HCT116 (cell line): ENCODE measurements around the gene ACACA. TPM values are rescaled to one million over a fixed set of nuclear protein-coding genes. Genes with fewer than 3 reads are reported as not detected.

ENCODE experiments used
- ATAC-seq: fragments of 200-7000 bp; cut with Tn5 transposase; 2 replicates; pipeline ENCODE4 v1.9.1; 2020; ENCODE audit warnings: mild to moderate bottlenecking, moderate library complexity
- BruUV-seq: library from RNA; stranded (reverse); fragments of 400-500 nt; replicated peaks from 2 replicates; lab custom pipeline; 2021; lab: Mats Ljungman, UMichigan
- CTCF ChIA-PET: fragments of 300-600 bp; sonication (Branson Sonifier 250); formaldehyde crosslinking; loops from one replicate; lab custom pipeline; 2021; ENCODE audit warnings: antibody characterized with exemption; lab: Charles Lee
- POLR2A ChIA-PET: fragments of 300-600, 350-600 bp; sonication (Branson Sonifier 250); formaldehyde crosslinking; loops from one replicate; lab custom pipeline; 2021; ENCODE audit warnings: antibody characterized with exemption; lab: Charles Lee
- RAD21 ChIA-PET, 2 experiments: fragments of 300-600 bp; sonication (Branson Sonifier 250); formaldehyde crosslinking; loops; one replicate each; lab custom pipeline; 2023; ENCODE audit warnings: low total read pairs in 2 of 2; ENCODE audit not compliant: uncharacterized antibody in 2 of 2, unreplicated experiment in 2 of 2, low non-redundant PET in 1 of 2; lab: Charles Lee
- DNase-seq: peaks from one replicate; pipeline ENCODE4 v3.0.0-alpha.2; 2010; ENCODE audit warnings: low read depth, low spot score
- H2AFZ ChIP-seq: fragments of 200-600 bp; shearing (Covaris generic), sonication (generic); 2 replicates; pipeline ENCODE4 v1.6.1; 2017; ENCODE audit warnings: low read depth, mixed run types, mixed read lengths, antibody characterized with exemption, low read length; ENCODE audit not compliant: poor library complexity, severe bottlenecking
- H3K27ac ChIP-seq: 2 replicates; pipeline ENCODE4 v1.5.1; 2012; ENCODE audit warnings: low read depth, low read length
- H3K27me3 ChIP-seq: fragments of 200-600 bp; sonication (generic); 2 replicates; pipeline ENCODE4 v1.6.1; 2016; ENCODE audit warnings: mixed run types, low read length, mixed read lengths; ENCODE audit not compliant: insufficient read depth
- H3K36me3 ChIP-seq, 2 experiments: fragments of 200-500 bp in 1 of 2; fragments of 200-600 bp in 1 of 2; sonication (Bioruptor generic) in 1 of 2; sonication (generic) in 1 of 2; 2 replicates each; pipeline versions ENCODE4 v1.5.1 to v1.6.1; 2014 to 2016; ENCODE audit warnings: low read length in 2 of 2, inconsistent platforms in 1 of 2, mixed read lengths in 1 of 2, mixed run types in 1 of 2; ENCODE audit not compliant: insufficient read depth in 2 of 2, control insufficient read depth in 1 of 2
- H3K4me1 ChIP-seq, 2 experiments: fragments of 200-600 bp in 1 of 2; sonication (generic) in 1 of 2; 2 replicates each; pipeline versions ENCODE4 v1.5.1 to v1.6.1; 2012 to 2017; ENCODE audit warnings: low read length in 2 of 2, inconsistent platforms in 1 of 2, mild to moderate bottlenecking in 1 of 2, mixed read lengths in 1 of 2, mixed run types in 1 of 2, moderate library complexity in 1 of 2; ENCODE audit not compliant: insufficient read depth in 2 of 2, control insufficient read depth in 1 of 2
- H3K4me2 ChIP-seq: fragments of 200-600 bp; sonication (generic); 2 replicates; pipeline ENCODE4 v1.6.1; 2017; ENCODE audit warnings: mixed run types, low read length, mixed read lengths
- H3K4me3 ChIP-seq, 2 experiments: fragments of 200-600 bp in 1 of 2; sonication (generic) in 1 of 2; replicated peaks in 1 of 2; 2 replicates each; pipeline ENCODE4 v1.5.1; 2011 to 2016; ENCODE audit warnings: low read length in 2 of 2, control low read depth in 1 of 2, low read depth in 1 of 2, mild to moderate bottlenecking in 1 of 2, mixed read lengths in 1 of 2, mixed run types in 1 of 2
- H3K79me2 ChIP-seq: fragments of 200-600 bp; sonication (generic); 2 replicates; pipeline ENCODE4 v1.6.1; 2017; ENCODE audit warnings: mild to moderate bottlenecking, mixed run types, low read length, moderate library complexity, mixed read lengths; ENCODE audit not compliant: insufficient read depth
- H3K9ac ChIP-seq: fragments of 200-600 bp; sonication (generic); 2 replicates; pipeline ENCODE4 v1.6.1; 2016; ENCODE audit warnings: low read length, mixed read lengths
- H3K9me2 ChIP-seq: fragments of 200-600 bp; sonication (generic), shearing (Covaris generic); 2 replicates; pipeline ENCODE4 v1.6.1; 2017; ENCODE audit warnings: mixed run types, mild to moderate bottlenecking, moderate library complexity; ENCODE audit not compliant: insufficient read depth
- H3K9me3 ChIP-seq, 2 experiments: fragments of 200-500 bp in 1 of 2; fragments of 200-600 bp in 1 of 2; sonication (Bioruptor generic) in 1 of 2; sonication (generic) in 1 of 2; 2 replicates each; pipeline ENCODE4 v1.6.1; 2014 to 2017; ENCODE audit warnings: low read length in 2 of 2, mixed read lengths in 2 of 2, inconsistent platforms in 1 of 2, low read depth in 1 of 2, mild to moderate bottlenecking in 1 of 2, mixed run types in 1 of 2, moderate library complexity in 1 of 2; ENCODE audit not compliant: control insufficient read depth in 1 of 2, insufficient read depth in 1 of 2
- H4K20me1 ChIP-seq: fragments of 200-600 bp; sonication (generic), shearing (Covaris generic); 2 replicates; pipeline ENCODE4 v1.6.1; 2017; ENCODE audit warnings: mixed run types, mild to moderate bottlenecking, moderate library complexity; ENCODE audit not compliant: insufficient read depth
- CEBPB ChIP-seq: IDR thresholded peaks from 2 replicates; pipeline ENCODE4 v1.6.1; 2012; ENCODE audit warnings: low read depth
- ELF1 ChIP-seq: IDR thresholded peaks from 2 replicates; pipeline ENCODE4 v1.6.1; 2012; ENCODE audit warnings: low read depth, borderline replicate concordance
- FOSL1 ChIP-seq: IDR thresholded peaks from 2 replicates; pipeline ENCODE4 v1.6.1; 2012; ENCODE audit warnings: low read depth
- JUND ChIP-seq: IDR thresholded peaks from 2 replicates; pipeline ENCODE4 v1.6.1; 2012
- POLR2A ChIP-seq: IDR thresholded peaks from 2 replicates; pipeline ENCODE4 v1.7.0; 2011; ENCODE audit warnings: borderline replicate concordance; ENCODE audit not compliant: insufficient read depth, insufficient read length; ENCODE audit errors: extremely low read depth
- POLR2AphosphoS5 ChIP-seq: IDR thresholded peaks from 2 replicates; pipeline ENCODE4 v1.6.1; 2011; ENCODE audit warnings: mild to moderate bottlenecking, low read depth, low read length, moderate library complexity
- SIN3A ChIP-seq: IDR thresholded peaks from 2 replicates; pipeline ENCODE4 v1.6.1; 2012; ENCODE audit warnings: low read depth
- SRF ChIP-seq: IDR thresholded peaks from 2 replicates; pipeline ENCODE4 v1.6.1; 2012; ENCODE audit warnings: low read depth
- TCF7L2 ChIP-seq: IDR thresholded peaks from 2 replicates; pipeline ENCODE4 v1.7.0; 2011; ENCODE audit warnings: borderline replicate concordance, inconsistent platforms; ENCODE audit not compliant: insufficient read depth, insufficient read length; ENCODE audit errors: extremely low read depth
- ZBTB33 ChIP-seq: IDR thresholded peaks from 2 replicates; pipeline ENCODE4 v1.6.1; 2011; ENCODE audit warnings: mild to moderate bottlenecking, low read length, moderate library complexity; ENCODE audit not compliant: insufficient replicate concordance; ENCODE audit errors: extremely low read depth
- ZNF274 ChIP-seq: fragments of 200-500 bp; sonication (Bioruptor generic); IDR thresholded peaks from 2 replicates; pipeline ENCODE4 v1.6.1; 2014; ENCODE audit warnings: mild to moderate bottlenecking, low read depth, low read length, inconsistent platforms
- intact Hi-C: fragments of 100-400 bp; cut with micrococcal nuclease; formaldehyde crosslinking; loops from 2 replicates; pipeline ENCODE4 v1.10.0; 2022
- total RNA-seq: library from RNA; stranded (reverse); gene quantifications from one replicate; pipeline ENCODE4 v1.2.1, GENCODE V29; 2021; ENCODE audit not compliant: unreplicated experiment
- TF ChIP-seq, protein P1 (sequence below): IDR thresholded peaks from 2 replicates; pipeline ENCODE4 v1.6.1; 2012; ENCODE audit warnings: low read depth
- TF ChIP-seq, protein P2 (sequence below), 3 experiments: fragments of 200-600 bp in 1 of 3; sonication (generic) in 1 of 3; IDR thresholded peaks in 2 of 3; conservative IDR thresholded peaks in 1 of 3; 2 replicates each; pipeline ENCODE4 v1.5.1; 2012 to 2017; ENCODE audit warnings: low read depth in 2 of 3, low read length in 2 of 3, antibody characterized with exemption in 1 of 3, borderline replicate concordance in 1 of 3, control low read depth in 1 of 3, mild to moderate bottlenecking in 1 of 3, mixed read lengths in 1 of 3, mixed run types in 1 of 3, moderate library complexity in 1 of 3; ENCODE audit not compliant: insufficient read depth in 1 of 3
- TF ChIP-seq, protein P3 (sequence below): IDR thresholded peaks from 2 replicates; pipeline ENCODE4 v1.6.1; 2012

ACACA gene
- total RNA-seq, 1 experiment from 2014 or later = 161 TPM

- H3K4me2 ChIP-seq = no peak overlapping the region
- BruUV-seq = no TSS peak
- H3K4me3 ChIP-seq = no peak overlapping the region
- H2AFZ ChIP-seq = no peak overlapping the region
- H3K27me3 ChIP-seq = no peaks in the 10 kb centered on the region
- H3K9ac ChIP-seq = no peak overlapping the region
- H3K4me1 ChIP-seq = peaks cover 10 to 24% of the 10 kb centered on the region in 2 experiments; a peak in 3 of 4 replicates
- no peaks in the 10 kb centered on the region for H3K9me3 ChIP-seq
- no peaks in the 10 kb centered on the region for H3K9me2 ChIP-seq
- RAD21 ChIA-PET = no interaction called here
- H3K79me2 ChIP-seq = 0 out of 2 replicates have a peak, but pooled peaks cover 5% of the 10 kb centered on the region
- H3K27ac ChIP-seq = no peak overlapping the region
- ATAC-seq (peak; percentile 65), DNase-seq (no peak)
- CTCF ChIA-PET = interaction anchor here (0.9 kb wide), 1 partner anchor 34 kb away, joined by 4 read pairs; no protein-coding TSS in a partner anchor
- H3K36me3 ChIP-seq = peaks cover 24 to 59% of the 10 kb centered on the region in 2 experiments; a peak in 3 of 4 replicates
- POLR2A ChIA-PET = no interaction called here
- no peaks in the 10 kb centered on the region for H4K20me1 ChIP-seq
- no peak for TF ChIP-seq ZNF274
- TF ChIP-seq SRF = no peak
- TF ChIP-seq ZBTB33 = no peak
- TF ChIP-seq TCF7L2 = no peak
- no peak for TF ChIP-seq CEBPB
- TF ChIP-seq JUND = no peak
- no peak for TF ChIP-seq POLR2AphosphoS5
- TF ChIP-seq, protein P1, sequence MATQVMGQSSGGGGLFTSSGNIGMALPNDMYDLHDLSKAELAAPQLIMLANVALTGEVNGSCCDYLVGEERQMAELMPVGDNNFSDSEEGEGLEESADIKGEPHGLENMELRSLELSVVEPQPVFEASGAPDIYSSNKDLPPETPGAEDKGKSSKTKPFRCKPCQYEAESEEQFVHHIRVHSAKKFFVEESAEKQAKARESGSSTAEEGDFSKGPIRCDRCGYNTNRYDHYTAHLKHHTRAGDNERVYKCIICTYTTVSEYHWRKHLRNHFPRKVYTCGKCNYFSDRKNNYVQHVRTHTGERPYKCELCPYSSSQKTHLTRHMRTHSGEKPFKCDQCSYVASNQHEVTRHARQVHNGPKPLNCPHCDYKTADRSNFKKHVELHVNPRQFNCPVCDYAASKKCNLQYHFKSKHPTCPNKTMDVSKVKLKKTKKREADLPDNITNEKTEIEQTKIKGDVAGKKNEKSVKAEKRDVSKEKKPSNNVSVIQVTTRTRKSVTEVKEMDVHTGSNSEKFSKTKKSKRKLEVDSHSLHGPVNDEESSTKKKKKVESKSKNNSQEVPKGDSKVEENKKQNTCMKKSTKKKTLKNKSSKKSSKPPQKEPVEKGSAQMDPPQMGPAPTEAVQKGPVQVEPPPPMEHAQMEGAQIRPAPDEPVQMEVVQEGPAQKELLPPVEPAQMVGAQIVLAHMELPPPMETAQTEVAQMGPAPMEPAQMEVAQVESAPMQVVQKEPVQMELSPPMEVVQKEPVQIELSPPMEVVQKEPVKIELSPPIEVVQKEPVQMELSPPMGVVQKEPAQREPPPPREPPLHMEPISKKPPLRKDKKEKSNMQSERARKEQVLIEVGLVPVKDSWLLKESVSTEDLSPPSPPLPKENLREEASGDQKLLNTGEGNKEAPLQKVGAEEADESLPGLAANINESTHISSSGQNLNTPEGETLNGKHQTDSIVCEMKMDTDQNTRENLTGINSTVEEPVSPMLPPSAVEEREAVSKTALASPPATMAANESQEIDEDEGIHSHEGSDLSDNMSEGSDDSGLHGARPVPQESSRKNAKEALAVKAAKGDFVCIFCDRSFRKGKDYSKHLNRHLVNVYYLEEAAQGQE = no peak
- TF ChIP-seq, protein P2, sequence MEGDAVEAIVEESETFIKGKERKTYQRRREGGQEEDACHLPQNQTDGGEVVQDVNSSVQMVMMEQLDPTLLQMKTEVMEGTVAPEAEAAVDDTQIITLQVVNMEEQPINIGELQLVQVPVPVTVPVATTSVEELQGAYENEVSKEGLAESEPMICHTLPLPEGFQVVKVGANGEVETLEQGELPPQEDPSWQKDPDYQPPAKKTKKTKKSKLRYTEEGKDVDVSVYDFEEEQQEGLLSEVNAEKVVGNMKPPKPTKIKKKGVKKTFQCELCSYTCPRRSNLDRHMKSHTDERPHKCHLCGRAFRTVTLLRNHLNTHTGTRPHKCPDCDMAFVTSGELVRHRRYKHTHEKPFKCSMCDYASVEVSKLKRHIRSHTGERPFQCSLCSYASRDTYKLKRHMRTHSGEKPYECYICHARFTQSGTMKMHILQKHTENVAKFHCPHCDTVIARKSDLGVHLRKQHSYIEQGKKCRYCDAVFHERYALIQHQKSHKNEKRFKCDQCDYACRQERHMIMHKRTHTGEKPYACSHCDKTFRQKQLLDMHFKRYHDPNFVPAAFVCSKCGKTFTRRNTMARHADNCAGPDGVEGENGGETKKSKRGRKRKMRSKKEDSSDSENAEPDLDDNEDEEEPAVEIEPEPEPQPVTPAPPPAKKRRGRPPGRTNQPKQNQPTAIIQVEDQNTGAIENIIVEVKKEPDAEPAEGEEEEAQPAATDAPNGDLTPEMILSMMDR (IDR thresholded peaks at IDR 0.05 in 2 of 3, conservative IDR thresholded peaks at IDR 0.05 in 1 of 3; ENCODE audit: borderline replicate concordance in 1 of 3, insufficient read depth in 1 of 3, low read depth in 2 of 3, low read length in 2 of 3) = no peak
- TF ChIP-seq SIN3A = no peak
- TF ChIP-seq ELF1 = no peak
- TF ChIP-seq FOSL1 = no peak
- no peak for TF ChIP-seq POLR2A
- TF ChIP-seq, protein P3, sequence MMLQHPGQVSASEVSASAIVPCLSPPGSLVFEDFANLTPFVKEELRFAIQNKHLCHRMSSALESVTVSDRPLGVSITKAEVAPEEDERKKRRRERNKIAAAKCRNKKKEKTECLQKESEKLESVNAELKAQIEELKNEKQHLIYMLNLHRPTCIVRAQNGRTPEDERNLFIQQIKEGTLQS = no peak
- intact Hi-C loops = no loop called here
Observed at GRCh38 chr17:37273409-37274051, 133.1 kb downstream of the ACACA start.
